Activated gamma-delta T cell treated with anti-CD3 and anti-CD28 coated beads, Interleukin-2, amount 50 U/mL, for 16 hours (primary cell): ENCODE results near the gene TNPO3.
"Not testable (repeated sequence)": the region's sequence is repeated elsewhere in the genome, so short reads cannot be mapped to it uniquely, and the experiment has no call there.

Source experiments
- DNase-seq: peaks from one replicate; pipeline ENCODE4 v3.0.0-alpha.2; 2020; ENCODE audit warnings: low read depth

Gene TNPO3

DNA sequence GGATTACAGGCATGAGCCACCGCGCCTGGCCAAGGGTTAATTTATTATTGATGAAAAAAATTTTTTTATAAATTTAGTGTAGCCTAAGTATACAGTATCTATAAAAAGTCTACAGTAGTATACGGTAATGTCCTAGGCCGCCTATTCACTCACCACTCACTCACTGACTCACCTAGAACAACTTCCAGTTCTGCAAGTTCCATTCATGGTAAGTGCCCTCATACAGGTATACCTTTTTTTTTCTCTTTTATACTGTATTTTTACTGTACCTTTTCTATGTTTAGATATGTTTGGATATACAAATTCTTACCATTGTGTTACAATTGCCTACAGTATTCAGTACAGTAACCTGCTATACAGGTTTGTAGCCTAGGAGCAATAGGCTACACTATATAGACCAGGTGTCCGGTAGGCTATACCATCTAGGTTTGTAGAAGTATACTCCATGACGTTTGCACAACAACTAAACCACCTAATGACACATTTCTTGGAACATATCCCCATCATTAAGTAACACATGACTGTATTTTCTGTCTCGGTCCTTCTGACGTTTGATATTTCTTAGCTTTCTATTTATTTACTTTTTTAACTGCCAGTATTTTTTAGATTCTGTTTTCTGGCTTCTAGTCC, 93.8 kb downstream of the TNPO3 start:
- DNase-seq, result no peak

DNA sequence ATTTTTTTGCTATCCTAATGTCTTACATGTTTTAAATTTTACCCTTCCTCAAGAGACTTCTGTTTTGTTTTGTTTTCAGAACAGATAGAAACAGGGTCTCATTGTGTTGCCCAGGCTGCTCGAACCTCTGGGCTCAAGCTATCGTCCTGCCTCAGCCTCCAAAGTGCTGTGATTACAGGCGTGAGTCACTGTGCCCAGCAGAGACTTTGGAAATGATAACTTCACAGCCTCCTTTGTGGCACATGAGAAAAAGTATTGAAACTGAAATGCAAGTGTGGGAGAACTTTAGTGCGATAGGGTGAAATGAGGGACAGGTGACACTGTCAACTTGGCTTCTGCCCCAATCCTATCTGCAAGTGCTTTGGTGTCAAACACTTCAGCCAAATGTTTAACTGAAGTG, 95.6 kb downstream of the TNPO3 start:
- no peak for DNase-seq

DNA sequence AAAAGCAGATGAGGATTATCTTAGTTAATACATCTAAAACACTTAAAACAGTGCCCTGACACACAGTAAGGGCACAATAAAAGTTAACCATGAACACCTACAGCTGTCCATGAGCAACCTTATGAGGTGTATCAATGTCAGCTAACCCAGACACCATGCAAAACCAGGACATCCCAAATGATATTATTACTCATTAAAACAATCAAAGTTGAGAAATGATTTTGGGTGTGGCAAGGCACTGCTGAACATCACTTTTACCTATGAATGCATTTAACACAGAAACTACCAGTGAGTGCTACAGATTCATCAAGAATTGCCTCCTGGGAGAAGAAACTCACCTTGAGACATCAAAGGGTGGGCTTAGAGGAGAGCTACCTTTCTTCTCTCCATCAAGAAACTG, 98.9 kb downstream of the TNPO3 start:
- DNase-seq, result no peak

DNA sequence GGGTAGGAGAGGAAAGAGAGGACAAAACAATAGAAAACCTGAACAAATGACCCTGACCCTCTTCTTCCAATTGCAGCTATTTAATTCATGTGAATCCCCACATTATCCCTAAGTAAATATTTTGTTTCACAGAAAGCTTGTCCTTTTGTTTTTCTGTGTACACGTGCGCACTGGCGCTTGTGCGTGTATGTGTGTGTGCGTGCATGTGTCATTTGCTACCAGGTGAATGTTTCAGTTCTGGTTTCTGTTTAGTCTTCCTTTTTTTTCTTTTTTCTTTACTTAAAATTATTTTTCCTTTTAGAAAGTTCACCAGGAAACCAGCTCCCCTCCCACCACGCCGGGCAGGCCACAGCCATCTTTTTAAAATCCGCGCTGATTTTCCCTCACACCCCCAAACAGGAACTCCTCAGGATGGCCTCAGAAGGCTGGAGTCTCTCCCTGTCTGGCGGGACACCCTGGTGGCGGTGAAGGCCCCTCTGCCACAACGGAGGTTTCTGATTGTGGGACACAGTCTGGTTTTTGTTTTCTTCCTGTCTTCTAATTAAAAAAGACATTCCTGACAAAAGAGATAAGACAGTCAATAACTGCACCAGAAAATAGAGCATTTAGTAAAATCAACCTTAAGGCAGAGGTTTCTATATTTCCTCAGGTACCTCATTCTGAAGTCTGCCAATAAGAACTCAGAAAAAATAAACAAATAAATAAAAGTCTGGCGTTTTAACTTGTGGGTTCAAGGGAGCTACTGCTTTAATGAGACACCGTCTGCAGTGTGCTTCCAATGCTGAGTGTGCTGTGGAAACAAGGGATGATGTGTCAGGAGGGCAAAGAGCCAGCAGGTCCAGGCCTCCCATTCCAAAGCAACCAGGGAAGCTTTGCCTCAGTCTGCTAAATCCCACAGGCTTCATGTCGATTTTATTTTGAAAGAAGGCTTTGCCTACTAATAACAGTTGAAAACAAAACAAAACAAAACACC, 99.8 kb downstream of the TNPO3 start:
- no peak for DNase-seq

DNA sequence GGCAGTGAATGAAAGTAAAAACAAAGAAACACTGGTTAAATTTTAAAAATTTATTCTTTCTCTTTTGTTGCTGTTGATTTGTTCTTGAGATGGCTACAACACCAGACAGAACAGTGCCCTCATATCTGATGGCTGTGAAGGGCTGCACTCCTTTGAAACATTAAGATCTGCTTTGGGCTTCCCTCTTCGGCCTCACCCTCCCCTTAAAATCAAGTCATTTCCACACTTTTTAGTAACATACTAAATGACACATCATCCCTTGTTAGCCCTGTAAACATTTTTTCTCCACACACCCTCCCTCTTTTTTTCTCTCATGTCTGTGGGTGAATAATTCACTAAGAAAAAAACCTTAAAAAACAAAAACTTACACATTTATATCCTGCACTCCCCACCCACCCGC, 100.8 kb downstream of the TNPO3 start:
- DNase-seq, result no peak

DNA sequence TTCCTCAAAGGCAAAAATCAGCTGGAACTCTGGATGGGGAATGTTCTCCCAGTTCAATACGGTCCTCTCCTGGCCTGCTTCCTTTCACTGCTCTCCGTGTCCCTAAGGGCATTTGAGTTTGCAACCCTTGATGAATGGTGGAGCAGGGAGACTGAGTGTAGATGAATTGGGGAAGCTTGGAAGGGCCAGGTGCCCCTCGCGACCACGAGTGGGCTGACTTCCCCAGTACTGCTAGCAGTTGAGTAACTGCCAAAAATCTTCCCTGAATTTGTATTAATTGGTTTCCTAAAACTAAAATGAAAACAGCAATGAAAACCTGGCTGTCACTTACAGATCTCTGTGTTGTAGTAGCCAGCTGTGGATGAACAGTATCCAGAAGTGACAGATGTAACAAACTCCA, 103.6 kb downstream of the TNPO3 start:
- DNase-seq, result no peak

DNA sequence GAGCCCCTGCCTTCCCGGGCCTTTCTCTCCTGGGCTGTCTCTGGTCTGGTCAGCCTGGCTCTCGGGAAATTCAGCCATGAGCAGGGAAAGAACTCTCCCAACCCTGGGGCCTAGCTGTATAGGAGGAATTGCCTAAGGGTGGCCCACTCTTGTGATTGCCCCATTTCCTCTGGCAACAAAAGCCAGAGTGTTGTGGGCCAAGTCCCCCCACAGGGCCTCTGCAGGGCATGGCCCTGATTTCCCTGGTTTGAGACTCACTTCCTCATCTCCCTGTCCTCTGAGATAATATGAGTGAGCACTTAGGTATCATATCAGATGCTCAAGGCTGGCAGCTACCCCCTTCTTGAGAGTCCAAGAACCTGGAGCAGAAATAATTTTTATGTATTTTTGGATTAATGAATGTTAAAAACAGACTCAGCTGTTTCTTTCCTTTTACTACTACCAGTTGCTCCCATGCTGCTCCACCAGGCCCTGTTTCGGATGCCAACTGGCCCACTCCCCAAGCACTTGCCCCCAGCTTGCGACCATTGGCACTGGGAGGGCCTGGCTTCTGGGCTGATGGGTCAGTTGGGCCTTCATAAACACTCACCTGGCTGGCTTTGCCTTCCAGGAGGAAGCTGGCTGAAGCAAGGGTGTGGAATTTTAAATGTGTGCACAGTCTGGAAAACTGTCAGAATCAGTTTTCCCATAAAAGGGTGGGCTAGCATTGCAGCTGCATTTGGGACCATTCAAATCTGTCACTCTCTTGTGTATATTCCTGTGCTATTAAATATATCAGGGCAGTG, 105.7 kb downstream of the TNPO3 start:
- DNase-seq, result no peak

DNA sequence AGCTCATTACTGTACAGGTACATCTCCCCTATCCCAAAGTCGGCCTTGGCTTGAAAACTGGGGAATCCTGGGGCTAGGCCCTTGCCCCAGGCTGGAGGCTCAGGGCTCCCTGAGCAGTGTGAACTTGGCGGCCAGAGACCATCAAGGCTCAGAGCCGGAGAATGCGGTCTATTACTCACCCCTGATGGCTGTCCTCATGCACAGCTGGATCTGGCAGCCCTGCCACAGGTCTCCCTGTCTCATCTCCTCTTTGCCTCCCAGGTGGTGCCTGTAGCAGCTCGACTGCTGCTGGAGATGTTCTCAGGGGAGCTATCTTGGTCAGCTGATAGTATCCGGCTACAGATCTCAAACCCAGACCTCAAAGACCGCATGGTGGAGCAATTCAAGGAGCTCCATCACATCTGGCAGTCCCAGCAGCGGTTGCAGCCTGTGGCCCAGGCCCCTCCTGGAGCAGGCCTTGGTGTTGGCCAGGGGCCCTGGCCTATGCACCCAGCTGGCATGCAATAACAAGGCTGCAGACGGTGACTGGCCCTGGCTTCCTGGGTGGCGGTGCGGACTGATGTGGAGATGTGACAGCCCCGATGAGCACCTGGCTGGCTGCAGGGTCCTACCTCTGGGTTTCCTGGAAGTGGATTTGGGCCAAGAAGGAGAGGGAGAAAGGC, 106.5 kb downstream of the TNPO3 start:
- DNase-seq, result no peak

DNA sequence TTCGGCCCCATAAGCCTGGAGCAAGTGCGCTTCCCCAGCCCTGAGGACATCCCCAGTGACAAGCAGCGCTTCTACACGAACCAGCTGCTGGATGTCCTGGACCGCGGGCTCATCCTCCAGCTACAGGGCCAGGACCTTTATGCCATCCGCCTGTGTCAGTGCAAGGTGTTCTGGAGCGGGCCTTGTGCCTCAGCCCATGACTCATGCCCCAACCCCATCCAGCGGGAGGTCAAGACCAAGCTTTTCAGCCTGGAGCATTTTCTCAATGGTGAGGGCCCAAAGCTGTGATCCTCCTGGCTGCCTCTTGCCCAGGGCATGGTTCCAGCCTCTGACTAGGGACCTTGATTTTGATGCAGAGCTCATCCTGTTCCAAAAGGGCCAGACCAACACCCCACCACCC, 107.1 kb downstream of the TNPO3 start:
- DNase-seq, result no peak

DNA sequence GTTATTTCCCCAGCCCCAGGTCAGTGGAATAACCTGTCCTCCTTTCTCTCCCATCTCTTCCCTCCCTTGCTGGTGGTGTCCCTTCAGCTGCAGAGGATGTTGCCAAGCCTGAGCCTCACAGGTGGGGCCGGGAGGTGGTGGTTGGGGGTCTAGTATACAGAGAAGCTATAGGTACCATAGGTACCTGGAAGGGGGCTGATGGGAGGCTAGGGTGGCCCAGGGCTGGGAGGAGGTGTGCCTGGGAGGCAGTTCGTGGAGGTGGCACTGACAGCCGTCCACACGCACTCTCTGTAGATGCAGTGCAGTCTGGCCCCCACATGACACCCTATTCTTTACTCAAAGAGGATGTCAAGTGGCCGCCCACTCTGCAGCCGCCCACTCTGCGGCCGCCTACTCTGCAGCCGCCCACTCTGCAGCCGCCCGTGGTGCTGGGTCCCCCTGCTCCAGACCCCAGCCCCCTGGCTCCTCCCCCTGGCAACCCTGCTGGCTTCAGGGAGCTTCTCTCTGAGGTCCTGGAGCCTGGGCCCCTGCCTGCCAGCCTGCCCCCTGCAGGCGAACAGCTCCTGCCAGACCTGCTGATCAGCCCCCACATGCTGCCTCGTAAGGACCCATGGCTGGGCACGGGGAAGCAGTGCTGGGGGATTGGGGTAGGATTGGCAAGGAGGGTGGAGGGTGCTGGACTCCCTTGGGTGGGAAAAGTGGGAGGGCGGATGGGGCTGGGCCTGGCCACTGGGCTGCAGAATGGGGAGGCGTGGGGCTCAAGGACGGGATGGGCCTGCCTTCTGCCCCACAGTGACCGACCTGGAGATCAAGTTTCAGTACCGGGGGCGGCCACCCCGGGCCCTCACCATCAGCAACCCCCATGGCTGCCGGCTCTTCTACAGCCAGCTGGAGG, 107.7 kb downstream of the TNPO3 start:
- DNase-seq, result no peak

DNA sequence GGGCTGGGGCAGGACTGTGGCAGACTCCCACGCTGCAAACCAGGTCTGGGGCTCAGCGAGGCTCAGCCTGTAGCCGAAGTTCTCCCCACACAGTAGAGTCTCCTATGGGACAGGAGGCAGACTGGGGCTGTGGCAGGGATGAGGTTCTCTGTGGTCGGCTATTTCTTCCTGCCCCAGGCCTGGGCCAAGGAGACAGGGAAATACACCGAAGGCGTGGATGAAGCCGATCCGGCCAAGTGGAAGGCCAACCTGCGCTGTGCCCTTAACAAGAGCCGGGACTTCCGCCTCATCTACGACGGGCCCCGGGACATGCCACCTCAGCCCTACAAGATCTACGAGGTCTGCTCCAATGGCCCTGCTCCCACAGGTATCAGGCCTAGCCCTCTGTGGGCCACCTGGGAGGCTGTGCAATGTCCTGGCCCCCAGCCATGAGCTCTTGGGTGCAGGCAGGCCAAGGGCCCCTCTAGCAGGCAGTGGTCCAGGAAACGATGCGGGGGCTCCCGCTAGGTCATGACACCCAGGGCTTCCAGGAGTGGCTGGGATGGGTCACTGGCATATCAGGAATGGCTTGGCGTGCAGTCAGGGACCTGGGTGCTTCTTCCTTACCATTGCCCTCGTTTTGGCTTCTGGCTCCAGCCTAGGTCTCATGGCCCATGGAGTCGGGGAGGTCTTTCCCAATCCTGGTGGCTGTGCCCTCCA, 109.1 kb downstream of the TNPO3 start:
- no peak for DNase-seq

DNA sequence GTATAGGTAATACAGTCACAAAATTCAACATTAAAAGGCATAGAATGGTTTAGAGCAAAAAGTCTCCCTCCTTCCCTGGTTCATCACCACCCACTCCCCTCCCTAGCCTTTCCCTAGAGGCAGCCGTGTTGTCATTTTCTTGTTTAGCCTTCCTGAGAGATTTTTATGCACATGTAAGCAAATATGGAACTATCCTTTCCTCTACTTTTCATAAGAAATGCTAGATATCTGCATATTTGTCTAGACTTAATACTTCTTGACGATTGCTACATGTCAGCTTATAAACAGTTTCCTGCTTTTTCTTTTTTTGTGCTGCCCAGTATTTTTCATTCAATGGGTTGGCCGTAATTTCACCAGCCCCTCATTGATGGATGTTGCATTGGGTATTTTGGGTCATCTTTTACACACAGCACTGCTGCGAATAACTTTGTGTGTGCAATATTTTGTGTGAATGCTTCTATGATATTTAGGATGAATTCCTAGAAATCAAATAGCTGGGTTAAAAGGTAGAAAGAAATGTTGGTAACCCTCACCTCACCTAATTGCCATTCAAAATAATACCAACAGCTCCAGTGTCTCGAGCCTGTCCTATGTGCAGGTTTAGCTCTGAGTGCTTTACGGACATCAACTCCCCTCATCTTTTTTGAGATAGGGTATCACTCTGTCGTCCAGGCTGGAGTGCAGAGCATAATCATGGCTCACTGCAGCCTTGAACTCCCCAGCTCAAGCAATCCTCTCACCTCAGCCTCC, 110.2 kb downstream of the TNPO3 start:
- no peak for DNase-seq

DNA sequence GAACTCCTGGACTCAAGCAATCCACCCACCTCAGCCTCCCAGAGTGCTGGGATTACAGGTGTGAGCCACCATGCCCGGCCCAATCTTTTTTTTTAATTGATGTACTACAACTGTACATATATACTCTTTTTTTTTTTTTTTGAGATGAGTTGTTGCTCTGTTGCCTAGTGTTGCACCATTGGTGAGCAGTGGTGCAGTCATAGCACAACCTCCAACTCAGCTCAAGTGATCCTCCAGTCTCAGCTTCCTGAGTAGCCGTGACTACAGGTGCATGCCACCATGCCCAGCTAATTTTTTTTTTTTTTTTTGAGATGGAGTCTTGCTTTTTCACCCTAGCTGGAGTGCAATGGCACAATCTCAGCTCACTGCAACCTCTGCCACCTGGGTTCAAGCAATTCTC, 111.7 kb downstream of the TNPO3 start:
- DNase-seq, result not testable (repeated sequence)

DNA sequence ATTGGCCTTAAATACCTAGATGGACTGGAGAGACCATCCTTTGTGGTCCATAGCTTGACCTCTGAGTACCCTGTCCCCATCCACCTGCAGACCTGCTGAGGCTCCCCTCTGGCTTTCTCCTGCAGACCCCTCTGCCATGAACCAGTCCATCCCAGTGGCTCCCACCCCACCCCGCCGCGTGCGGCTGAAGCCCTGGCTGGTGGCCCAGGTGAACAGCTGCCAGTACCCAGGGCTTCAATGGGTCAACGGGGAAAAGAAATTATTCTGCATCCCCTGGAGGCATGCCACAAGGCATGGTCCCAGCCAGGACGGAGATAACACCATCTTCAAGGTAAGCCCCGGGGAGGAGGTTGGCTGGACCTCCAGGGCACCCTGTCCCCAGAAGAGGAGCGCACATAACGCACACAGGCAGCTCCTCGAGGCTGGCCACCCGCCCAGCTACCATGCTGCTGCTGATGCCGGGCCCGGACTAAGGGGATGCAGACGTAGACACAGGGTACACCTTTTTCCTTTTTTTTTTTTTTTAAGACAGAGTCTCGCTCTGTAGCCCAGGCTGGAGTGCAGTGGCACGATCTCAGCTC, 112.9 kb downstream of the TNPO3 start:
- DNase-seq, result no peak

DNA sequence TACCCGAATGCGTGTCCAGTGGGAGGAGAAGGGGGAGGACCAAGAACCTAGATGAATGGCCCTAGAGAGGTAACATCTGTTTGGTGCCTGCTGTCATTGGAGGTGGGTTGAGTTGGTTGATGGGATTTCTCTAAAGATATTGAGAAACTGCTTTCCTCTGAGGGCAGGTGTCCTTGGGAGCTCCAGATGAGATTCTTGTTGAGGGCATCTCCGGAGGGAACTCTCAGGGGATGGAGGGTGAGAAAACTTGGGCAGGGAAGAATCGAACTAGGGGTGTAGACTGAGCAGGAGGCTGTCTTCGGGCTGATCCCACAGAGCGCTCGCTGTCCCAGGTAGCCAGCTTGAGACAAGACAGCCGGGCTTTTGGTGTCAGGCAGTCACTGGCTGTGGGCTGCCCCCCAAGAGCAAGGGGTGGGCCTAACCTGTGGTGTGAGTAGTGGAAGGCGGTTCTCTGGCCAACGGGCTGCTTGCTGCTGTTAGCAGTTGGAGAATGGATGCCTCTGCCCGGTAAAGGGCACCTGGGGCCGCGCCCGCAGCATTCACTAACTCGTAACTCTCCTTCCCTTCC, 113.5 kb downstream of the TNPO3 start:
- DNase-seq, result no peak

DNA sequence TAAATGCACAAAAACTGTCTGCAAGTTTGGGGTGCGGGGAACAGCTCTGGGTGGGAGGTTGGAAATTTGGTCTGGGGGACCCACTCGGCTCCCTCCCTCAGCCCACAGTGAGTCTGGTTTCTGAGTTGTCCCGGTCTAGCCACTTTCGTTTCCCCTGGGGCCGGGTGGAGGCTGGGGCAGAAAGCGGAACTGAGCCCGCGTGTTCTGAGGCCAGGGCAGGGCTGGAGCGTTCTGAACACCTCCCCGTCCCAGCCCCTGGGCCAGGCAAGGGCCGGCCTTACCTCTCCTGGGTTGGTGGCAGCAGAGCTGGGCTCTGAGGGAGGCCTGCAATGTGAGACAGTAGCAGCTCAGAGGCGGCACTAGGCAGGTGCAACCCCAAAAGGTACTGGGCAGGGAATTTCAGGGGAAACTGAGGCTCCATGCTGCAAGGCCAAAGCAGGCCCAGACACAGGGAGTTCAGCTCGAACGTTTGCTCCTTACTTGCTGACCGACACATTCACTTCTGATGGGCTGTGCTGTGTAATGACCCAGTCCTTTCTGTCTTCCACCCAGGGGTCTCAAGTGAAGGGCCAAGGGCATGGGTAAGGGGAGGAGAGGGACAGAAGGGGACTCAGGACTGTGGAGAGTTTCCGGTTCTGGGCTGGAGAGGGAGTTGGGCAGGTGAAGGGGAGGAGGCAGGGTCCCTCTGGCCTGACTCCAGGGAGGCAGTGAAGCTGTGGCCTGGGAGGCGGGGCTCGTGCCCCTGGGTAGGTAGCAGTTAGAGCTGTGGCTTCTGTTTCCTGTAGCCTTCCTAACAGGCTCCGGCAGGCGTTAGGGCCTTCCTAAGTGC, 114.2 kb downstream of the TNPO3 start:
- DNase-seq, result no peak

DNA sequence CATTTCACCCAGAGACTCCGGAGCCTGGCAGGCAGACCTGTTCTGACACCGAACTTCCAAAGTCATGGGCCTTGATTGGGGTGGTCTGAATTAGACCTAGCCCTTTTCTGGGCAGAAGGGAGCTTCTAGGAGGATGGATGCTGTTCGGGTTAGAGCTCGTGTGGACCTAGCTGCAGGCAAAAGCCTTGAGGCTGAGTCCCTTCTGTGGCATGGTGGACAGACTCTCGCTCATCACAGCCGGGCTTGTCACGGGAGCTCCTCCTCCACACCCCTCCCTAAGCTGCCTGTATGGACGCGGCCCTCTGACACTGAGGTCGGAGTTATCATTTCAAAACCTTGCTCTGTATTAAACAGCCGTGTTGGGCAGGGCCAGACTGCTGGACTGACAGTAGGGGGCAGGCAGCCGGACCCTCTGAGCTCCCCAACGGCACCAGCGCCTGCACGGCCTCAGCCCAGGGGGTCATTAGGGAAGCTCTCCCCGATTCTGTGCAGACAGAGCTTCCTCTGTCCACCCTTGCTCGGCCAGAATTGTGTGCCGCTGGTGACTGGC, 115.0 kb downstream of the TNPO3 start:
- DNase-seq, result no peak
